ENCODE results near the gene STX18.

The STX18 gene

GRCh38 chr4:4481399-4481994 is 60.4 kb downstream of the STX18 start:
- Histone ChIP-seq H3K4me3 (ENCODE audit: low read length) (no peak overlapping the region), H3K4me1 (ENCODE audit: low read length) (peaks cover 9% of the 10 kb centered on the region; the same call in 1 of the 2 replicates), H3K27me3 (replicated peaks; ENCODE audit: insufficient read depth, low read length) (no peaks in the 10 kb centered on the region), H3K9me2 (replicated peaks; ENCODE audit: insufficient read depth, low read length) (no peaks in the 10 kb centered on the region), H3K79me2 (ENCODE audit: low read length) (peaks cover 69% of the 10 kb centered on the region), H3K4me2 (ENCODE audit: low read depth, low read length) (no peak overlapping the region), H3K27ac (ENCODE audit: low read length) (no peak overlapping the region), H2AFZ (ENCODE audit: low read length) (no peak overlapping the region), H4K20me1 (ENCODE audit: insufficient read depth, low read length) (no peaks in the 10 kb centered on the region), H3K36me3 (replicated peaks; ENCODE audit: insufficient read depth, low read length) (no peaks in the 10 kb centered on the region), H3K9ac (ENCODE audit: low read length) (no peak overlapping the region), H3K9me3 (replicated peaks; ENCODE audit: insufficient read depth, low read length) (no peaks in the 10 kb centered on the region), H3F3A (ENCODE audit: insufficient read depth, low read length) (no peaks in the 10 kb centered on the region)
- TF ChIP-seq CTCF (IDR thresholded peaks at IDR 0.05; ENCODE audit: low read length) (no peak), EZH2 (optimal IDR thresholded peaks at IDR 0.05; ENCODE audit: low read depth, low read length) (no peak), EZH2phosphoT487 (IDR thresholded peaks at IDR 0.05; ENCODE audit: low read length) (no peak)
- DNase-seq: no peak

GRCh38 chr4:4480685-4481398 is 61.0 kb downstream of the STX18 start:
- DNase-seq: no peak
- Histone ChIP-seq H4K20me1 (ENCODE audit: insufficient read depth, low read length) (no peaks in the 10 kb centered on the region), H3K9ac (ENCODE audit: low read length) (no peak overlapping the region), H3K27ac (ENCODE audit: low read length) (no peak overlapping the region), H3K4me1 (ENCODE audit: low read length) (peaks cover 9% of the 10 kb centered on the region; the same call in 1 of the 2 replicates), H3K9me3 (replicated peaks; ENCODE audit: insufficient read depth, low read length) (no peaks in the 10 kb centered on the region), H3K9me2 (replicated peaks; ENCODE audit: insufficient read depth, low read length) (no peaks in the 10 kb centered on the region), H3K4me2 (ENCODE audit: low read depth, low read length) (no peak overlapping the region), H2AFZ (ENCODE audit: low read length) (no peak overlapping the region), H3F3A (ENCODE audit: insufficient read depth, low read length) (no peaks in the 10 kb centered on the region), H3K79me2 (ENCODE audit: low read length) (peaks cover 68% of the 10 kb centered on the region), H3K27me3 (replicated peaks; ENCODE audit: insufficient read depth, low read length) (no peaks in the 10 kb centered on the region), H3K4me3 (ENCODE audit: low read length) (no peak overlapping the region), H3K36me3 (replicated peaks; ENCODE audit: insufficient read depth, low read length) (no peaks in the 10 kb centered on the region)
- no peak for TF ChIP-seq EZH2phosphoT487 (IDR thresholded peaks at IDR 0.05; ENCODE audit: low read length)
- TF ChIP-seq CTCF (IDR thresholded peaks at IDR 0.05; ENCODE audit: low read length): peak; percentile 35

GRCh38 chr4:4480205-4480604 is 61.6 kb downstream of the STX18 start:
- no peak overlapping the region for H2AFZ ChIP-seq (ENCODE audit: low read length)
- H3K4me3 ChIP-seq (ENCODE audit: low read length): no peak overlapping the region
- no peak for DNase-seq
- H3K27ac ChIP-seq (ENCODE audit: low read length): no peak overlapping the region
- peaks cover 9% of the 10 kb centered on the region; the same call in 1 of the 2 replicates for H3K4me1 ChIP-seq (ENCODE audit: low read length)
- H4K20me1 ChIP-seq (ENCODE audit: insufficient read depth, low read length): no peaks in the 10 kb centered on the region
- H3K36me3 ChIP-seq (replicated peaks; ENCODE audit: insufficient read depth, low read length): no peaks in the 10 kb centered on the region
- H3K9ac ChIP-seq (ENCODE audit: low read length): no peak overlapping the region
- H3K27me3 ChIP-seq (replicated peaks; ENCODE audit: insufficient read depth, low read length): no peaks in the 10 kb centered on the region
- no peaks in the 10 kb centered on the region for H3F3A ChIP-seq (ENCODE audit: insufficient read depth, low read length)
- no peaks in the 10 kb centered on the region for H3K9me3 ChIP-seq (replicated peaks; ENCODE audit: insufficient read depth, low read length)
- H3K4me2 ChIP-seq (ENCODE audit: low read depth, low read length): no peak overlapping the region
- H3K9me2 ChIP-seq (replicated peaks; ENCODE audit: insufficient read depth, low read length): no peaks in the 10 kb centered on the region
- TF ChIP-seq EZH2phosphoT487 (IDR thresholded peaks at IDR 0.05; ENCODE audit: low read length) (no peak), EZH2 (optimal IDR thresholded peaks at IDR 0.05; ENCODE audit: low read depth, low read length) (no peak), CTCF (IDR thresholded peaks at IDR 0.05; ENCODE audit: low read length) (no peak)
- peaks cover 66% of the 10 kb centered on the region for H3K79me2 ChIP-seq (ENCODE audit: low read length)
